Measurements from ENCODE around the gene RBM6.
"Not testable (repeated sequence)": the region's sequence is repeated elsewhere in the genome, so short reads cannot be mapped to it uniquely, and the experiment has no call there.

Gene RBM6

GRCh38 chr3:49916686-49917085 is 23.3 kb upstream of the RBM6 start:
- in situ Hi-C loops (cut with HindIII; ENCODE audit: low sequenced_read_pairs) = no loop called here

DNA sequence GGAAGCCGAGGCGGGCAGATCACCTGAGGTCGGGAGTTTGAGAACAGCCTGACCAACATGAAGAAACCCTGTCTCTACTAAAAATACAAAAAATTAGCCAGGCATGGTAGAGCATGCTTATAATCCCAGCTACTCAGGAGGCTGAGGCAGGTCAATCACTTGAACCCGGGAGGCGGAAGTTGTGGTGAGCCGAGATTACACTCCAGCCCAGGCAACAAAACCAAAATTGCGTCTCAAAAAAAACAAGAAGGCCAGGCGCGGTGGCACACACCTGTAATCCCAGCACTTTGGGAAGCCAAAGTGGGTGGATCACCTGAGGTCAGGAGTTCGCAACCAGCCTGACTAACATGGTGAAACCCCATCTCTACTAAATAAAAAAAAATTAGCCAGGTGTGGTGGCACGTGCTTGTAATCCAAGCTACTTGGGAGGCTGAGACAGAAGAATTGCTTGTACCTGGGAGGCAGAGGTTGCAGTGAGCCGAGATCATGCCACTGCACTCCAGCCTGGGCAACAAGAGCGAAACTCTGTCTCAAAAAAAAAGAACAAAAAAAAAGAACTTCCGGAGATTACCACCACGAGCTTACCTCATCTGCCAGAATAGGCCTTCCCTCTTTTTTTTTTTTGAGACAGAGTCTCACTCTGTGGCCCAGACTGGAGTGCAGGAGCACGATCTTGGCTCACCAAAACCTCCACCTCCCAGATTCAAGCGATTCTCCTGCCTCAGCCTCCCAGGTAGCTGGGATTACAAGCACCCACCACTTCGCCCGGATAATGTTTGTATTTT is 22.0 kb upstream of the RBM6 start:
- in situ Hi-C loops (cut with HindIII; ENCODE audit: low sequenced_read_pairs) = not testable (repeated sequence)

- in situ Hi-C loops (cut with HindIII; ENCODE audit: low sequenced_read_pairs) = no loop called here
These were observed 15.3 kb upstream of the RBM6 start for GRCh38 chr3:49924683-49925082.

DNA sequence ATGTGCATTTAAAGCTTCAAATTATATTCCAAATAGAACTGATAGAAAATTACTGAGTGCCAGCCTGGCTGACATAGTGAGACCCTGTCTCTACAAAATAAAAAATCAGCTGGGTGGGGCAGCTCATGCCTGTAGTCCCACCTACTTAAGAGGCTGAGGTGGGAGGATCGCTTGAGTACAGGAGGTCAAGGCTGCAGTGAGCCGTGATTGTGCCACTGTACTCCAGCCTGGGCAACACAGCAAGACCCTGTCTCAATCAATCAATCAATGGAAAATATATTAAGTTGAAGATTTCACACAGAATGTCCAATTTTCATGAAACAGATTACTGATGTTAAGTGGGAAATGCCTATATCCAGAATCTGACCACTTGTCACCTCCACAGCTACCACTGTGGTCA is 14.5 kb upstream of the RBM6 start:
- in situ Hi-C loops (cut with HindIII; ENCODE audit: low sequenced_read_pairs) = no loop called here

- in situ Hi-C loops (cut with HindIII; ENCODE audit: low sequenced_read_pairs) = no loop called here
These were observed 13.7 kb upstream of the RBM6 start for GRCh38 chr3:49926117-49926728.

- in situ Hi-C loops (cut with HindIII; ENCODE audit: low sequenced_read_pairs) = no loop called here
These were observed 12.2 kb upstream of the RBM6 start for GRCh38 chr3:49927798-49928197.

DNA sequence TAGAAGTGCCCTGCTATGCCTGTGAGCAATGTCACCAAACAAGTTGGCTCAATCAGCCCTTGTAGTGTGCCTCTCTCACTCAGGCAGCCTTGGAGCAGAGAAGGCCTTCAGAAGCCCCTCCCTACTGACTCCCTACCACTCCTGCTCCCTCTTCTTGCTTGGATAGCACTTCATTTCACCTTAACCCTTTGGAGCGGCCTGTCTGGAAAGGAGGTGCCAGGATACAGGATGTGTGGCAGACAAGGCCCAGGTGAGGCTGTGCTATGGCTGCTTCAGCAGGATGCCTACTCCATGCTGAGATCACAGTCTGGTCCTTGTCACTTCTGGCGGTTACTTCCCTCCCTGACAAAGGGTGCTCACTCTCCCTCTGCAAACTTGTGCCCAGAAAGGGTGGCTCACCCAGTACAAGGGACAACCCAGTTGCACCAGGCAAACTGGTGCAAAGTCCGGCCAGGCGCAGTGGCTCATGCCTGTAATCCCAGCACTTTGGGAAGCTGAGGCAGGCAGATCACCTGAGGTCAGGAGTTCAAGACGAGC is 11.4 kb upstream of the RBM6 start:
- in situ Hi-C loops (cut with HindIII; ENCODE audit: low sequenced_read_pairs) = no loop called here

DNA sequence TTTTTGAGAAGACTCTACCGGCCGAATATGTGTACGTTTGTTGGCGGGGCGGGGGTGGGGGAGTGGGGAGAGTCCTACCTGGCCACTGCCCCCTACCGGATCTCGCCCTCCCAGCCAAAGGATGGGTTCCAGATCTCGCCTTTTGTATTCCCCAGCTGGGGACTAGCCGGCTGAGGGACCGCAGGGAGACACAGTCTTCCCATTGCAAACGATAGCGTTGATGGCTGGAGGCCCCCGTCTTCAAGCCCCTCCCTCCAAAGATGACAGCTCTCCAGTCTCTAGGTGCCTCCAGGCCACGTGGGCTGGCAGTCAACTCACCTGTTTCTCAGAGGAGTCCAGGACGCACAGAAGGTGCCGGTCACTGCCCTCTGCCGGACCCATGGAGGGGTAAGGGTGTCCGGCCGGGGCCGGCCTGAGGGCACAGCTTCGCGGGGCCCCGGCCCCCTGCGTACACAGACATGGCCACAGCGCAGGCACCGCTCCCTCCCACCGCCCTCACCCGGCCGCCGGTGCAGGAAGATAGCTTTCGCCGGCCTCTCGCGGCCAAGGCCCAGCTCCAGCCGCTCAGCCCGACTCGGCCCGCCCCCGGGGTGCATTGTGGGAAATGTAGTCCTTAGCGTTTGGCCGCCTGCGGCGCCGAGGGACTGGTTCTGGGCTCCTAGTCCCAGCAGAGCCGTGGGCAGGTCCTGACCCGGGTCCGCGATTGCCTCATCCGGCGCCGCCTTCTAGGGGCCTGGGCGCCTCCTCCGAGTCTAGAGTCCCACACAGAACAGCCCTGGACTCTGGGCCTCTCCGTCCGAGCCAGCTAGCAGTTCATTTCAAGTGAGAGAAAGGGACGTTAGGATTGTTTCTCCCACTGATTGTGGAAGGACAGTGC is 10.4 kb upstream of the RBM6 start, which contains the start of gene MON1A:
Gene MON1A (minus strand): TSS at position 521 of the 877 bp plus-strand sequence. CDS start 16,465 bp downstream, outside the sequence.
- in situ Hi-C loops (cut with HindIII; ENCODE audit: low sequenced_read_pairs) = no loop called here

GRCh38 chr3:49930168-49930690 is 9.7 kb upstream of the RBM6 start:
- in situ Hi-C loops (cut with HindIII; ENCODE audit: low sequenced_read_pairs) = no loop called here

GRCh38 chr3:49930922-49931321 is 9.0 kb upstream of the RBM6 start:
- in situ Hi-C loops (cut with HindIII; ENCODE audit: low sequenced_read_pairs) = no loop called here

GRCh38 chr3:49932281-49932680 is 7.7 kb upstream of the RBM6 start:
- in situ Hi-C loops (cut with HindIII; ENCODE audit: low sequenced_read_pairs) = not testable (repeated sequence)

DNA sequence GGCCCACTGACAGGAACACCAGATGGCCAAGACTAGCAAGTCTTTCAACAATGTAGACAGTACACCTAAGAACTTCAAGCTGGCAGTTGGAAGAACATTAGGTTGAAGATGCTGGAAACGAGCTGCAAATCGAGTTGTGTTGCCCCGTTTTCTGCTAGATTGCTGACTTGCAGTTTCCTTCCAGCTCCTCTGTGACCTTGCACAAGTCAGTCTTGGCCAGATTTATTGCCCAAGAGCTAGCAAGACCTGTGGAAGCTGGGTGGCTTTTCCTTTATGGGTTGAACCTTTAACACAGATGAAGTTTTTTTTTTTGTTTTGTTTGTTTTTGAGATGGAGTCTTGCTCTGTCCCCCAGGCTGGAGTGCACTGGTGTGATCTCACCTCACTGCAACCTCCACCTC is 2.9 kb upstream of the RBM6 start:
- in situ Hi-C loops (cut with HindIII; ENCODE audit: low sequenced_read_pairs) = no loop called here

- in situ Hi-C loops (cut with HindIII; ENCODE audit: low sequenced_read_pairs) = no loop called here
These were observed 808 bp downstream of the RBM6 start for GRCh38 chr3:49940667-49941249.

GRCh38 chr3:49942651-49943050 is 2.7 kb downstream of the RBM6 start:
- in situ Hi-C loops (cut with HindIII; ENCODE audit: low sequenced_read_pairs) = no loop called here

DNA sequence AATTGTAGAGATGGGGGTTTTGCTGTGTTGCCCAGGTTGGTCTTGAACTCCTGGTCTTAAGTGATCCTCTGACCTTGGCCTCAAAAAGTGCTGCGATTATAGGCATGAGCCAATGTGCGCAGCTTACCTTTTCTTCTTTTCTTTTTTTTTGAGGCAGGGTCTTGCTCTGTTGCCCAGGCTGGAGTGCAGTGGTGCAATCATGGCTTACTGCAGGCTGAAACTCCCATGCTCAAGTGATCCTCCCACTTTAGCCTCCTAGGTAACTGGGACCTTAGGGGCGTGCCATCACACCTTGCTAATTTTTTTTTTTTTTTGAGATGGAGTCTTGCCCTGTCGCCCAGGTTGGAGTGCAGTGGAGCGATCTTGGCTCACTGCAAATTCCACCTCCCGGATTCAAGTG is 13.0 kb downstream of the RBM6 start:
- in situ Hi-C loops (cut with HindIII; ENCODE audit: low sequenced_read_pairs) = no loop called here

DNA sequence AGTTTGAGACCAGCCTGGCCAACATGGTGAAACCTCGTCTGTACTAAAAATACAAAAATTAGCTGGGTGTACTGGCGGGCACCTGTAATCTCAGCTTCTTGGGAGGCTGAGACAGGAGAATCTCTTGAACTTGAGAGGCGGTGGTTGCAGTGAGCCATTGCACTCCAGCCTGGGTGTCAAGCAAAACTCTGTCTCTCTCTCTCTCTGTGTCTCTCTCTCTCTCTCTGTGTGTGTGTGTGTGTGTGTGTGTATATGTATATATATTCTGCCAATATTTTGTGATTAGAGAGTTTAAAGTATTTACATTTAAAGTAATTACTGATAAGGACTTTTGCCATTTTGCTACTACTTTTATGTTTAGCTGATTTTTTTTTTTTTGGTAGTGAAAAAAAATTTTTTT is 15.7 kb downstream of the RBM6 start:
- in situ Hi-C loops (cut with HindIII; ENCODE audit: low sequenced_read_pairs) = no loop called here

GRCh38 chr3:49966233-49966942 is 26.4 kb downstream of the RBM6 start:
- in situ Hi-C loops (cut with HindIII; ENCODE audit: low sequenced_read_pairs) = no loop called here

- in situ Hi-C loops (cut with HindIII; ENCODE audit: low sequenced_read_pairs) = no loop called here
These were observed 27.3 kb downstream of the RBM6 start for GRCh38 chr3:49967291-49967690.

DNA sequence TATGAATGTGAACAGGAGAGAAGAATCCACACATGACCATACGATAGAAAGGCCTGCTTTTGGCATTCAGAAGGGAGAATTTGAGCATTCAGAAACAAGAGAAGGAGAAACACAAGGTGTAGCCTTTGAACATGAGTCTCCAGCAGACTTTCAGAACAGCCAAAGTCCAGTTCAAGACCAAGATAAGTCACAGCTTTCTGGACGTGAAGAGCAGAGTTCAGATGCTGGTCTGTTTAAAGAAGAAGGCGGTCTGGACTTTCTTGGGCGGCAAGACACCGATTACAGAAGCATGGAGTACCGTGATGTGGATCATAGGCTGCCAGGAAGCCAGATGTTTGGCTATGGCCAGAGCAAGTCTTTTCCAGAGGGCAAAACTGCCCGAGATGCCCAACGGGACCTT is 28.4 kb downstream of the RBM6 start:
- in situ Hi-C loops (cut with HindIII; ENCODE audit: low sequenced_read_pairs) = no loop called here

- in situ Hi-C loops (cut with HindIII; ENCODE audit: low sequenced_read_pairs) = no loop called here
These were observed 32.7 kb downstream of the RBM6 start for GRCh38 chr3:49972656-49973055.

All from DLD1 (cell line).